Body of pancreas (tissue), 4 donors: Measurements from ENCODE around the gene NAV1.

Experiments
- CTCF ChIP-seq, 7 experiments: fragments of 450-650 bp in 4 of 7; fragments of 200-600 bp in 3 of 7; sonication (generic) in 3 of 7; IDR thresholded peaks; one replicate each; pipeline ENCODE4 v1.5.1; 2016 to 2019; ENCODE audit warnings: antibody characterized with exemption in 7 of 7
- POLR2A ChIP-seq, 3 donors: fragments of 450-650 bp; IDR thresholded peaks; one replicate each; pipeline ENCODE4 v1.6.1; 2016; ENCODE audit warnings: antibody characterized with exemption in 3 of 3, mild to moderate bottlenecking in 2 of 3

GRCh38 chr1:201499795-201500669 lies 38.9 kb upstream of the NAV1 start:
- no peak for TF ChIP-seq CTCF (IDR thresholded peaks at IDR 0.05)
- no peak for TF ChIP-seq POLR2A (IDR thresholded peaks at IDR 0.05)
